NCI-H146 (cell line): Measurements from ENCODE around the gene GAK.

Experiments
- DNase-seq: peaks from one replicate; lab custom pipeline; 2025; lab: John Stamatoyannopoulos, UW

The GAK gene

DNA sequence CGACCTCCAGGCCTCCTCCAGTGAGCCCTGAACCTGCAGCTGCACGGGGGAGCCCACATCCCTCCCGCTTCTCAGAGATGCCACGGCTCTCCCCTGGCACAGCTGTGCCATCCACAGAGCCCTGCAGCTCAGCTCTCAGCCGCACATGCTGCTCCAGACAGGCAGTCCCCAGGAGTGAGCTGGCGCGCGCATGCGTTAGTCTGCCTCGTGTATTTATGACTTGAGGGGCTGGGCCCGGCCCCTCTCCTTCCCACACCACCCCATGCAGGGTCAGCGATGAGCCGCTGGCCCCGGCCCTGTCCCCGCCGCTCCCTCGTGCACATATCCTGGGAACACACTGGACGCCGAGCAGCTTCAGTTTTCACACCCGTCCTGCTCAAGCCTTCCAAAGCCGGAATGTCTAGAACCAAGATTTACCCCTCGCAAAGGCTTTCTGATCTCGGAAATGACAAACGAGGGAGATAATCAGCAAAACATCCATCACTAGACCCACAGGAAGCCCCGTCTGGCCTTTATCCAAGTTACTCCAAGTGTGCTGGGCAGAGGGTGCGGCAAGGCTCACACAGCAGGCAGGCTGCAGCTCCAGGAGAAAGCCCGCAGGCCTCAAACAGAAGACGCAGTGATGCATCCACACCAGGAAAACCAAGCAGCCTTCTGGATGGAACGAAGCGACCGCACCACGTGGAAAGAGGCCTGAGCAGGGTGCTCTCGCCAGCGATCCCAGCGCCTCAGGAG is 24.3 kb downstream of the GAK start:
- no peak for DNase-seq

DNA sequence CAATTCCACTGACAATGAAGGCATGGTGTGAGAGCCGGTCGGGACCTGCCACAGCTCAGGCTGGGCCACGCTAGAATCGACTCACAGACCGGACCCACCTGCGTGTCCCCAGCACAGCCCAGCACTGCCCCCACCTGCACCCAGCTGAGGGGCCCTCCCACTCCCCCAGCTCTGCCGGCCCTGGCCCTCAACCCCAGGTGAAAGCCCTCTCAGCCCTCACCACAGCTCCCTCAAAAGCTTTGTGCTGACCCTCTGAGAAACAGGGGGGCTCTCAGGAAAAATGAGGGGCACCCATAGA is 25.1 kb downstream of the GAK start:
- no peak for DNase-seq

DNA sequence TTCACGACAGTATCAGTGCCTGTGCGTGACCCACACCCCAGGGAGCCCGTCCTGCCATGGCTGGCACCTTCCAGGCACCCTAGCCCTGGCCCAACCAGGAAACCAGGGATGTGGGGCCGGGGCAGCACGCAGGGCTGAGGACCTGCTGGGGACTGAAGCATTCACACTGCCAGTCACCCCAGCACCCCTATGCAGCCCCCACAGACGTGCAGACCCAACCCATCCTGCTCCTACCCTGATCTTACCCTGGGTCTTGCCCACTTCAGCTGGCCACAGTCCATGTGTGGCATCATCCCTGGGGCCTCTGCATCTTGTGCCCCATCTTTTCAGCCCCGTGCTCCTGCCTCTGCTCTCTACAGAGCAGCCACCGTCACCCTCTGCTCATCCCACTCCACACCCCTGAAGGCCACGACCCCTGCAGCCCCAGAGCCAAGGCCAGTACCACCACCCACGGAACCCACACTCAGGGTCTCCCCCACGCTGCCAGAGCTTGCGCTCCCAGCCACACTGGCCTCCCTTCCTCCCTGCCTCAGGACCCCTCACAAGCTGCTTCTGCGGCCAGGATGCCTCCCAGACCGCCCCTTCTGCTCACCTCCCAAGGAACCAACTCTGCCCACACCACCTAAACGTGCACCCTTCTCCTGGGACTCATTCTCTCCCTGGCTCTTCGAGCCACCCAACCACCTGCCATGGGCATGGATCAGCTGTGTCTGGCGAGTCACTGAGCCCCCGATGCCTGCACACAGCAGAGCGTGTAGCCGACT is 25.6 kb downstream of the GAK start:
- DNase-seq, result no peak

DNA sequence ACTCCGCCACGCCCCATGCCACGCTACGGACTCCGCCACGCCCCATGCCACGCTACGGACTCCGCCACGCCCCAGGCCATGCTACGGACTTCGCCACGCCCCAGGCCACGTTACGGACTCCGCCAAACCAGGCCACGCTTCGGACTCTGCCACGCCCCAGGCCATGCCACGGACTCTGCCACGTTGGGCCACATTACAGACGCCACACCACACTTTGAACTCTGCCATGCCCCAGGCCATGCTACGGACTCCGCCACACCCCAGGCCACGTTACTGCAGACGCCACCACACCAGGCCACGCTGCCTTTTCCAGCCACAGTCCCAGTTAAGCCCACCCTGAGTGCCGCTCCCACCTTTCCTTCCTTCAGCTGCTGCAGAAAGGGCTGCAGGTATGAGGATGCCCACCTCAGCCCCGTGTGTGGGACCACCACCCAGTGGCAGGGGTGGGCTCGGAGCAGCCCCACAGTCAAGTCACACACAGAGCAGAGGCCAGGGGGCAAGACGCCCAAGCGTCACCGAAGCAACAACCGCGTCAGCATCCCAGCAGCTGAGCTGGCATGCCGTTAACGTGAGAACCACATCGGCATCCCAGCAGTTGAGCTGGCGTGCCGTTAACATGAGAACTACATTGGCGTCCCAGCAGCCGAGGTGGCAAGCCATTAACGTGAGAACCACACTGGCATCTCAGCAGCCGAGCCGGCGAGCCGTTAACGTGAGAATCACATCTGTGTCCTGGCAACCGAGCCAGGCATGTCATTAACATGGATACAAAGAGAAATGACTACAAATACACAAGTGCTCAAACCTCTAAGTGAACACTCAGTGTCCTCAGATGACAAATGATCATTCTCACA is 26.4 kb downstream of the GAK start:
- DNase-seq, result no peak

DNA sequence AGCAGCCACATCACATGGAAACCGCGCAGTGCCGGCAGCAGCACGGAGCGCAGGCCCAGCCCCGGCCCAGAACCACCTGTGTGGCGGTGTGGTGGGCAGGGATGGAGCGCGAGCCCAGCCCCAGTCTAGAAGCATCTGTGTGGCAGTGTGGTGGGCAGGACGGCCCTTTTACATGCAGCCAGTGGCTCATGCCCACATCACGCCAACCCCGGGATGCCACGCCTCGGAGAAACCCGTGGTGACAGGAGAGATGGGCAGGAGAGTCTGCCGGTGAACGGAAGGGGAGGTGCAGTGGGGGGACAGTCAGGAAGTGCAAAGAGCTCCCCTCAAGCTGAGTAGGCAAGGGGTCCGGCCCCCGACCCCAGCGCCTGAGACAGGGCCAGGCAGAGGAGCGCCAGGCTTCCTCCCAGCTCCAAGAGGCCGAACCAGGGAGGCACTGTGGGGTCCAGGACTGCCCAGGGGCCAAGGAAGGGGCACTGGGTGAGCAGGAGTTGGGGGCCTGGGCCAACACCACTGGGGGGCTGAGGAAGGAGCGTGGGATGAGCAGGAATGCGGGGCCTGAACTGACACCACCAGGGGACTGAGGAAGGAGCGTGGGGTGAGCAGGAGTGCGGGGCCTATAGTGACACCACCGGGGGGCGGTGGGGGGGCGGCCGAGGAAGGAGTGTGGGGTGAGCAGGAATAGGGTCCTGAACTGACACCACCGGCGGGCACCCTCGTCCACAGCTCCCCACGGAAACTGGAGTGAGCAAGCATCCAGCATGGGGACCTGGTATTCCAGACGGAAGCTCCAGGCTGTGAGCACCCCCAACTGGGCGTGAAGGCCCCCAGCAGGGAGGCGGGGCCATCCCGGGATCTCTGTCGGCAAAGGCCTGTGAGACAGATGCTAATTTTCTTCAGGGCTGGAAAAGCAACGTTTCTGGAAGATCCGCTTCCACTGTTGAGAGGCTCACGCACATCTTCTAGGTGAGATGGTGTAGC is 28.8 kb downstream of the GAK start:
- DNase-seq, result no peak

DNA sequence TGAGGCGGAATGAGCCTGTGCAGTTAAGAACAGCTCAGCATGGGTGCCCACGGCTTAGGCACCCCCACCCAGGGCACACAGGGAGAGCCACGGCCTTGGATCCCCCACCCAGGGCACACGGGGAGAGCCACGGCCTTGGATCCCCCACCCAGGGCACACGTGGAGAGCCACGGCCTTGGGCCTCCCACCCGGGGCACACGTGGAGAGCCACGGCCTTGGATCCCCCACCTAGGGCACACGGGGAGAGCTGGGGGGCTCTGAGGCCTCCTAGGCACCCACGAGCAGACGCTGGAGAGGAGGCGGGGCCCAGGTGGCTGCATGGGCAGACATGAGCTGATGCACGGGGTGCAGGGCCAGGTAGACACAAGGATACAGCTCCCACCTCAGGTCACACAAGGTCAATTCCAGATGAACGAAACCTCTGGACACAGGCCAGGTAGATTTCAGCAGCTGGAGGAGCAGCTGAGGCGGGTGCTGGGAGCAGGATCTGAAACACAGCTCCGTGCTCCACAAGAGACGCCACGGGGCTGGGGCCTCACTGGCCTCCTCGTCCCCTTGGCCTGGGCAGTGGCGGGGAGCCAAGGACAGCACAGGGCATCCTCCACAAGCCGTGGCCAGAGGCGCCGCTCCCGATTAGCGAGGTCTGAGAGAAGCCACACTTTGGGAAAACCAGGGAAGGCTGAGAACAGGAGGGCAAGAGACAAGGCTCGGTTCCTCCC is 30.8 kb downstream of the GAK start:
- DNase-seq, result no peak

DNA sequence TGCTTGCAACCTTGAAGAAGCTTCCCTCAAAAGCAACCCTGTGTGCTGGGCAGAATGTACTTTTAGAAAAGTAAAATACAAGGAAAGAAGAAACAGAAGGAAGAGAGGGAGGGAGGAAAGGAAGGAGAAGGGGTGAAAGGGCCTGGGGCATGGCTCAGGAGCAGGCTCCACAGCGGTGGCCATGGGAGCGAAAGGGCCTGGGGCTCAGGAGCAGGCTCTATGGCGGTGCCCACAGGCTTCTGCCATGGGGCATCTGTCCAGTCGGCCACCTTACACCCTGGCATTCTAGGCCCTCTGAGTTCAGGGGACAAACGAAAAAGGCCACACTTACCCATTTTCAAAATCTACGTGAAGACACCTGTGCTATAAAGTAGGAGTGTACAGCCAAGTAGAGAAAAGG is 31.4 kb downstream of the GAK start:
- DNase-seq, result no peak

DNA sequence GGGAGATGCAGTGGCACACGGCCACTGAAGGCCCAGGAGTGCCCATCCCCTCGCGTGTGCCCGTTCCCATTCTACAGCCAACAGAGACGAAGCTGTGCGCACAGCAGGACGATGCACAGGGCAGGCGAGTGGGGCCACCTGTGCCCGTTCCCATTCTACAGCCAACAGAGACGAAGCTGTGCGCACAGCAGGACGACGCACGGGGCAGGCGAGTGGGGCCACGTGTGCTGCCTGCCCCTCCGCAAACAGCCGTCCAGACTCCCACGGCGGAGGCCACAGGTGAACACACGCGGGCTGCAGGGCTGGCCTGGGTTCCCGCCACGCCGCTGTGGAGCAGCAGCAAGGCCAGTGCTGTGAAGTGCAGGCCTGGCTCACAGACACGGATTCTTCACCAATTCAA is 32.0 kb downstream of the GAK start:
- DNase-seq, result no peak

DNA sequence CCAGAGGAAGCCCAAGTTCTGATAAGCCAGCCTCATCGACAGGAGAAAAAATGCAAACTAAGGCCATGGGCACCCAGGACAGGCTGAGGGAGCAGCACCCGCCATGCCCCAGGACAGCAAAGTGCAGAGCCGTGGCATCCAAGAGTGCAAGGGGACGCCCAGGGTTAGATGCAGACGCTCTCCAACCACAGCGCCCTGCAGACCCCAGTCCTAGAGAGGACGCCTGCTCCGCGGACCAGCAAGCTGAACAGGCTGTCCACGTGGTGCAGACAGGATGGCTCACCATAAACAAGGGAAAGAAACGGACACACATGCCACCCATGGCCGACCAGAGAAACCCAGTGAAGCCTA is 32.6 kb downstream of the GAK start:
- DNase-seq, result no peak

DNA sequence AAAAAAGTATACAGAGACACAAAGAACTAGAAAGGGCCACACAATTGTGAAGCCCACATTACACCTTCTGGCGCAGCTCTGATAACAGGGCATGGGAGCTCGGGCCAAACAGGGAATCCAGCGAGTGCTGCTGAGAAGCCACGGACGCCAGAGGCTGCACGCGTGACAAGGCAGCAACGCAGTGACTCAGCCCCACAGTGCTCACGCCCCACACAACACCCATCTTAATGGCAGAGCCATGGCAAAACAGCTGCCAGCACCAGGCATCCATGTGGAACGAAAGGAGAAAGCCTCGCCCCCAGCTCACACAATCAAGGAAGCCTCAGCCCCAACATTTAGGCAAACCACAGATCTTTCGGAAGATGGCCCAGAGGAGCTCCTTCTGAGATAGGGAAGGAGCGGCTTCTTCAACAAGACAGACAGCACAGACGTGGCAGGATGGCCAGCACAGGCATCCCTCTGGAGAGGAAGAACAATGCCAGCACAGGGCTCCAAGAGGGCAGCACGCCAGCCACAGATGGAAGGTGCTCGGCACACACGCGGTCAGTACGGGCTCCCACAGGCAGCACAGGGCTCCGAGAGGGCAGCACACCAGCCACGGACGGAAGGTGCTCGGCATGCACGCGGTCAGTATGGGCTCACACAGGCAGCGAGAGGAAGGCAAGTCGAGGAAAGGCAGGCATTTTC is 33.1 kb downstream of the GAK start:
- DNase-seq, result no peak

DNA sequence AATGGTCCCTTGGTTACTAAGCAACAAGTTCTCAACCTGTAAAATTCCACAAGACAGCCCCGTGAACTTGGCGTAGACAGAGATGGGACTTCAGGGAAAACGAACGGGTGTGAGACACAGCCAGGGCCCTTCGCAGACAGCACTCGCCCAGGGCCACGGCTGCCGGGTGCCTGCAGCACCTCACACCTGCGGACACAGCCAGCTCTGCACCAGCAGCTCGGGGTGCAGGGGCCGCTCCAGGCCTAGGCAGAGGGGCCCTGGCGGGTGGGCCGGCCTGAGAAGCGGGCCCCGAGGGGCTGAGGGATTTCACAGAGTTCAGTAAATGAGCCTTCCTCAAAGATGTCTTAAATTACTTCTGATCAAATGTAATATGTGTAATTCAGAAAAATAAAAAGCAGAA is 34.0 kb downstream of the GAK start:
- DNase-seq, result no peak

DNA sequence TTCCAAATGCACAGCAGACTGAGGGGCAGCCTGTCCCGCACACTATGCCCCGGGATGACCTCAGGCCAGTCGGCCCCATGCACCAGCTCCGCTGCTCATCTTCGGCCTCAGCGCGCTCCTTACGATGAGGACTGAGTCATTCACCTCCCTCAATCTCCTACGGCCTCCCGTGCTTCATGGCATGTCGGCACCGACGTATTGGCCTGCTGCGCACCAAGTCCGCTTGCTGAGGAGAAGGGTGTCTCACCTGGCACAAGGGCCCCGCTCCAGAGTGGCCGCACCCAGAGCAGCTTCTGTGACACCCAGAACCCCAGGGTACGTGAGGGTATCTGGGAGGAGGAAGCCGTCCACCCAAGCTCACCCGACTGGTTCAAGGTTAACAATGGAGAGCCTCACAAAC is 35.5 kb downstream of the GAK start:
- DNase-seq, result no peak

DNA sequence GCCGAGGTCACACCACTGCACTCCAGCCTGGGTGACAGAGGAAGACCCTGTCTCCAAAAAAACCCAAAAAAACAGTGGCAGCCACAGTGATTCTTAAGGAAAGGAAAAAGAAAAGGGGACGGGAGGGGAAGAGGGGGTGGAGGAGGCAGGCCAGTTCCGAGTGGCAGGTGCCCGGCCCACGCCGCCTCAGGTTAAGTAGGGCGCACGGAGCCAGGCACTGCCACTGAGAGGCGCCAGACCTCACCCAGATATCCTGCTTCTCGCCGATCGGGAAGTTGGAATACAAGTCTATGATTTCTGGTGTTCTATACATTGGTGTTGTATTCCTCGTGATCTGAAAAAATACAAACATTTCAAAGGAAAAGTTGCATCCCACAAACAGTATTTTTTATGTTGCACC is 35.9 kb downstream of the GAK start:
- DNase-seq, result no peak

DNA sequence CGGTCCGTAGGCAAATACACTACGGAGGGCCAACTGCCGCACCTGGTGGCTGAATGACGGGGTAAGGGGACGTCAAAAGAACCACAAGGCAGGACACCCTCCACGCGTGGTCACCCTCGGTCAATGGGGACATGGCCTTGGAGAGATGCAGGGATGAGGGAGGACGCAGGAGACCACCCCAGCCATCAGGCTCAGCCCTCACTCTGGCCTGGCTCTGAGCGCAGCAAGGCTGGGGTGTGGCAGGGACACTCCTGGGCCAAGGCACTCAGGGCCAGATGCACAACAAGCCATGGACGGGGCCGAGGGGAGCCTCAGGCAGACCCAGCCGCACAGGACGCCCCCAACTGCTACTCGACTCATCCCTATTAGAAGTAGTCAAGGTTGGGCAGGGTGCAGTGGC is 36.5 kb downstream of the GAK start:
- DNase-seq, result no peak

DNA sequence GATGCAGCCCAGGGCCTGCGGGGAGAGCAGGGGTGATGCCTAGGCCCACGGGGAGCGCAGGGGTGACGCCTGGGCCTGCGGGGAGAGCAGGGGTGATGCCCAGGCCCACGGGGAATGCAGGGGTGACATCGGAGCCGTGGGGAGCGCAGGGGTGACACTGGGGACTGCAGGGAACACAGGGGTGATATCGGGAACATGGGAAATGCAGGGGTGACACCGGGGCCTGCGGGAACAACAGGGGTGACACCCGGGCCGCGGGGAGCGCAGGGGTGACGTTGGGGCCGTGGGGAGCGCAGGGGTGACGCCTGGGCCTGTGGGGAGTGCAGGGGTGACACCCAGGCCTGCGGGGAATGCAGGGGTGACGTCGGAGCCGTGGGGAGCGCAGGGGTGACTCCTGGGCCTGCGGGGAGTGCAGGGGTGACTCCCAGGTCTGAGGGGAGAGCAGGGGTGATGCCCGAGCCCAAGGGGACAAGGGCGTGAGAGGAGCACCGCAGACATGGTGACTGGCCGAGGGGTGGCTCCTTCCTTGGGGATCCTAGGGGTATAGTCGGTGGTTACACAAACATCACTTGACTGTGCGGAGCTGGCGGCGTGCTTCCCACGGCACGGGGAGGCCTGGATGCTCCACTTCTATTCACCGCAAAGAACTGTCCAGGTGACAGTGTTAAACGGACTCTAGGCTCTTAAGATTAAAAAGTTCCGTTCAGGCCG is 38.0 kb downstream of the GAK start:
- DNase-seq, result no peak

DNA sequence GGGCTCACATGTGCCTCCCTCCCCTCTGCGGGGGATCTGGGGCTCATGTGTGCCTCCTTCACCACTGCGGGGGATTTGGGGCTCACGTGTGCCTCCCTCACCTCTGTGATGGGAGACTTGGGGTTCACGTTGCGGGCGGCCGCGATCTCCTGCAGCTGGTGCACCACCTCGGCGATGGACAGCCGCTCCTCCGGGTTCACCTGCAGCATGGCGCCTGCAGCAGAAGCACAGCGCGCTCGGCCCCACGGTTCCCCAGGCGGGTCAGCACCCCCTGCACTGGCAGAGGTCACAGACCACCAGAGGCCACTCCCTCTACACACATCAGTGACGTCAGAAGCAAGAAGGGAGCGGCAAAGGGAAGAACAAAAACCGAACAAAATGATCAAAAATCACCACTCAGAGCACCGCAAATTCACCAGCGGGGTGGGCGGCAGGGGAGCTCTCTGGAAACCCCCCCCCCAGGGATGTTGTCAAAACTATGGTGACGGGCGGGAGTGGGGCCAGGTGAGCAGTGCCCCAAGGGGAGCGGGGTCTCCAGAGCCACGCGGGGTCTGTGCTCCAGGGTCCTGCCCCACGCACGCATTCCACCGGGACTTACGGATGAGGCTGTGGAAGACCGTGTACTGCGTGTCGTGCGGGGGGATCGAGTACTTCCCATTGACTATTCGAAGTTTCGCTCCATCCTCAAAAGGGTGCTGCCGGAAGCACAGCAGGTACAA is 38.7 kb downstream of the GAK start:
- DNase-seq, result no peak

DNA sequence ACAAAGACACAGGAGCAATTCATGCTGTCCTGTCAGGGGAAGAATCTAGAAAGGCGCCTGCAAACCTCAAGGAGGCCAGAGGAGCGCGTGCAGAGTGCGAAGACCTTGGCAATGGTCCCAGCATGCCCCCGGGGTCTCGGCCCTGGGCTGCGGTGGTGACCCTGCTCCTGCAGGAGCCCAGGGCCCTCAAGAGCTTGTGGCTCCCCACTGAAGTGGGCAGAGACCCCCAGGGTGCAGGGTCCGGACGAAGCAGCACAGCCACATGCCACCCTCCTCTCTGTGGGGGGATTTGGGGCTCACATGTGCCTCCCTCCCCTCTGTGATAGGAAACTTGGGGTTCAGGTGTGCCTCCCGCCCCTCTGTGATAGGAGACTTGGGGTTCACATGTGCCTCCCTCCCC is 39.3 kb downstream of the GAK start:
- DNase-seq, result no peak

DNA sequence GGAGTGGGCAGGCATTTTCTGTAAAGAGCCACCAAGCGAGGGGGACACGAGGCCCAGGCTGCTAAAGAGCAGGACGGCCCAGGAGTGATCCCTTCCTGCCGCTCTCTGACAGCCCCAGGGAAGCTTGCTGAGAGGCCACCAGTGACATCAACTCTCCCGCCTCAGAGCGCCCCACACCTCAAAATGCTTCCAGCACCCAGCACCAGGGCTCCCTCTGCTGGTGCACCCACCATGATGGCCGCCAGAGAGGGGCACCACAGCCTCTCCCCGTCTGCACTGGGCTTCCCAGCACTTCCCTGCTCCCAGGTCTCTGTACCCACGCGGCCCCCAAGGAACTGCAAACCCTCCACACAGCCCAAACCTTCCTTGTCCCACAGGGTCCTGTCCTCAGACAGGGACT is 40.4 kb downstream of the GAK start:
- no peak for DNase-seq

DNA sequence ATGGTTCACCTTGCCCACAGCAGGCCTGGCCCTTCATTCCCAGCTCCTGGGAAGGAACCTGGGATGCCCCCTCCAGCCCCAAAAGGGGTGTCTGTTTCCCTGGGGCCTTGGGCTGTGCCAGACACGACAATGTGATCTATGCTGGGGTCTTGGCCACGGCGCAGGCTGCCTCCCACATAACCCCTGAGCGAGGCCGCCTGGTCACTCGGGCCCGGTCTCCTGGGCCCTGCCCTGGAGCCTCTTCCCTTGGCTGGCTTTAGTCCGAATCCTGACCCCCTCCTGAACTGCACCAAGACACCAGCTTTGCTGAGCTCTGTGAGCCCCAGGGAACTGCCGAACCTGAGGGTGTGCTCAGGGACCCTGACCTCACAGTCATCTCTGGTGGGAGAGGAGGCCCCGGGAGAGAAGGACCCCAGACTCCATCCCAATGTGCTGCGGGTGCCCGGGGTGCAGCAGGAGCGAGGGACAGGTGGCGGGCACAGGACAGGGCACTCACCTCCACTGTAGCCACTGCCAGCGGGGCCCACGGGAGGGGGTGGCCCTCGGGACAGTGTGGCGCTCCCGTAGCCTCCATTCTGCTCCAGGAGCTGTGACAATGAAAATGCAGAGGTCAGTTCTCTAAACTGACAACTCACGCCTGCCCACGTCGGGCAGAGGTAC is 42.0 kb downstream of the GAK start:
- no peak for DNase-seq
